Measurements from ENCODE around the gene LRRC37A. TPM values are rescaled to one million over a fixed set of nuclear protein-coding genes. Genes with fewer than 3 reads are reported as not detected.
"Not testable (repeated sequence)": the region's sequence is repeated elsewhere in the genome, so short reads cannot be mapped to it uniquely, and the experiment has no call there.

Gene LRRC37A
- total RNA-seq, 1 donor from 2014 or later, result 1.5 TPM

DNA sequence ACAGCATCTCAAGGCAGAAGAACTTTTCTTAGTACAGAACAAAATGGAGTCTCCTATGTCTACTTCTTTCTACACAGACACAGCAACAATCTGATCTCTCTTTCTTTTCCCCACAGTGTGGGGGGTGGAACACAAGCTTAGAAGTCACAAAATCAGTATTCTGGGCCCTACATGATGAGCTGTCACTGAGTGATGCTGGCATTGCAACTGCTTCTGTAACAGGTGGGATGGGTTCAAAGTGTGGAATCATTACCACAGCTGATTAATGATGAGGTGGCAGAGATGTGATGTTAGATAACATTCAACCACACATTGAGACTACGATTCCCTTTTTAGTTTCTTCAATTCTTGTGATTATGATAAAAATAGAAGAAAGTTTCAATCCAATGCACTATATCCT, 10.5 kb upstream of the LRRC37A start:
- ATAC-seq; intact Hi-C loops (cut with micrococcal nuclease); DNase-seq: not testable (repeated sequence)

DNA sequence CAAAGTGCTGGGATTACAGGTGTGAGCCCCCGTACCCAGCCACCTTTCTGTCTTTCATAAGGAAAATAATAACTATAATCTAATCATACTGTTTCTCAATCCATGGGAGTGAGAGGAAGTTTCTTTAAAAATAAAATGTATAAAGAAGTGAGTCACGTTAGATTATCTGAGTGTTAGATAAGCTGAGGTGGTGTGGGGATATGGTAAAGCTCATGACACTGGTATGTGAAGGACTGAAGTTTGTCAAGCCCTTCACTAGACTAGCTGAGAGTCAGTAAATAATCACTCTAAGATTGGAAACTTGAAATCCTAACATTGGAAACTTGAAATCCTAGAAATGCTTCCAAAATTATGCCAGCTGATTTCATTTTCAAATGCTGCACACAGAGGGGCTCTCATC, 9.4 kb upstream of the LRRC37A start:
- ATAC-seq; DNase-seq; intact Hi-C loops (cut with micrococcal nuclease): not testable (repeated sequence)

DNA sequence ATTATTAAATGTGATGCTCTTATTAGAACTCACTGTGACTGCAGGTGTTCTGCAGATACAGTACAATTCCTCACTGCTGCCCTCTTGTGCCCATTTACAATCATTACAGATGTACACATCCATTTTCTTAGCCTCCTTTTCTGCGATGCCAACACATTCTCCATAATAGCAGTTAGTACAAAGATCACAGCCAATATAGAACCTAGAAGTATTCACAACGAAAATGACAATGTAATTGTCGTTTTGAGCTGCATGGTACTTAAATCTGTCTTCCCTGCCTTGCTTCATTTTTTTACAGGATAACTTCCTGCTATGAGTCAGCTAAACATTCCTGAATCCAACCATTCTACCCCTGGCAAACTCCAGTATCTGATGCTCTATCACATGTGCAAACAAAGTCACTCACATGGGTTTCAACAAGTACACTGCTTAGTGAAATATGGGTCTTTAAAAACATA, 8.1 kb upstream of the LRRC37A start:
- DNase-seq; intact Hi-C loops (cut with micrococcal nuclease): not testable (repeated sequence)
- ATAC-seq, result peak; percentile 74

DNA sequence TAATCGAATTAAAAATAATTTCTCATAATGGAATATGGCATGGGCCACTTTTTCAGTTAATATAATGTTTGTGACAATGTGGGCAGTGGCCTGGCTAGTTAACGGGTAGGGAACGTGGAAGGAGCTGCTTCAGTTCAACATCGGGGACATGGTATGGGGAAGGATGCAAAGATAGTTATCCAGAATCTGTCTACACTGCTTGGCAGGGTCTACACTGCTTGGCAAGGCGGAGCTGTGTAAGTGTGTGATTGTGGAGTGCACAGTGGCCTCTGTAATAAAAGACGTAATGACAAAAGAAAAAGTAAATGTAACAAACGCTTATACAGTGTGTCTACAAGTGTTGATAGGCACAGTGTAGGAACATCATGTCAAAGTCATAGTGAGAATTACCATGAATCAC, 7.3 kb upstream of the LRRC37A start:
- ATAC-seq; DNase-seq; intact Hi-C loops (cut with micrococcal nuclease): not testable (repeated sequence)

DNA sequence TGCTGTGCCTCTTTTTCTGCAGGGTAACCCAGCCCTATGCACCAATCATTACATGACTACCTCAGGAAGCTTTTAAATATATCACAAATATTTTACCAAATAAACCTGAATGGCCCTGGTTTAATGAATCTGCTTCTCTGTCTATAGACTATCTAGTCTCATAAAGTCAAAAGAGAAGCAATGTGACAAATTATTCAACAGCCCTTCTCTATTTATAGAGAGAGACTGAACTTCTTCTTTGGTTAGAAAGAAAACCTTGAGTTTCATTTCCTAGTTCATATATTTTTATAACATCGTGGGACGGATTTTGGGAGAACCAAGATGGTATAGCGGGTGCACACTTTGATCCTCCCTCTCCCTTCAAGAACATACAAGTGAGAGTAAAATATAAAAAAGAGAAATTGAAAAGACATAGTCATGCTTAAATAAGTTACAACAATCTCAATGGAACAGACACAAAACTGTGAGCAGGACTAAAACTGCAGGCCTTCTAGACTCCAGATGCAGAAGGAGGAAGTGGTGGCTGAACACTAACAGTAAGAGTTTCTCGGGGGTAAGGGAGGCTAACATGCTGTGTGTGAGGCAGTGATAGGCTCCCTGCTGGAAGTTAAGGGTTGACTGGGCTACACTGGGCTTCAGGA, 3.9 kb upstream of the LRRC37A start:
- peak; percentile 52 for ATAC-seq
- intact Hi-C loops (cut with micrococcal nuclease); DNase-seq: not testable (repeated sequence)

DNA sequence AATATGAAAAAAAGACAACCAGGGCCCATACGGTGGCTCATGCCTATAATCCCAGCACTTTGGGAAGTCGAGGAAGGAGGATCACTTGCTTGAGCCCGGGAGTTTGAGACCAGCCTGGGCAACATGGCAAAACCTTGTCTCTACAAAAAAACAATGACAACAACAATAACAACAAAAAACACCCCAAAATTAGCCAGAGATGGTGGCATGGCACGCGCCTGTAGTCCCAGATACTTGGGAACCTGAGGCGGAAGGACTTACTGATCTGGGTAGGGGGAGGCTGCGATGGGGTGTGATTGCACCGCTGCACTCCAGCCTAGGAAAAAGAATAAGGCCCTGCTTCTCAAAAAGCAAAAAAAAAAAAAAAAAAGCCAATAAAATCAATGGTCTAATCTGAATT, 3.3 kb upstream of the LRRC37A start:
- DNase-seq; intact Hi-C loops (cut with micrococcal nuclease); ATAC-seq: not testable (repeated sequence)

DNA sequence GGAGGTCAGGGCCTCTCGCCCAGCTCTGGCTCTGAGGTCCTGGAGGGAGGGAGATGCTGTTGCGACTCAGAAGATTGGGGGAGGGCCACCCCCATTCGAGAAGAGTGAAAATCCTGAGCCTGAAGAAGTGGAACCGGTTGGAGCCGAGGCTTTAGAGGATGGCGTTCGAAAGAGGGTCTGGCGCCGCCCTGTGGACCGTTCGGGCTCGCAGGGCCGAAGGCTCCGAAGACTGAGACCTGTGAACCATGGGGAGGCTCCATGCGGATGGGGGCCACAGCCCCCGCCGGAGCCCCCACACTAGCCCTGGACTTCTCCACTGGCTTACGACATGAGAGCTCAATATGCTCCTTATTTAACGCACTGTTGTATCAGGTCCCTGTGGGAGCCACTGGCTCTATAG, 46.3 kb downstream of the LRRC37A start:
- ATAC-seq; intact Hi-C loops (cut with micrococcal nuclease); DNase-seq: not testable (repeated sequence)

DNA sequence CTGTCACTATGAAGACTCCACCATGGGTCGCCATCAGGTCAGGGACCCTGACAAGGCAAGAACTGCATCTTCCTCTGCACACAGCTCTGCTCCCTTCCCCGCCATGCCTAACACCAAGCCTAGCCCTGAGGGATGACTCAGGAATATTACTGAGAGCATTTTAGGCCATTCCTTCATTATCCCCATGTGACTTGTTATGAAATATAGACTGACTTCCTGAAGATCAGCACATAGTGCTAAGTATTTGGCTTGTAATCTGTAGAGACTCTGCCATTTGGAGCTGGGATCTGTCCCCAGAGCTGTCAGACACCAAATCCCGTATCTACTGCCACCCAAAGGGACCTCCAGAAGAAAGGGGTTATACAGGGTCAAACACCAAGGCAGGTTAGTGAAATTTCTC, 47.2 kb downstream of the LRRC37A start:
- intact Hi-C loops (cut with micrococcal nuclease); DNase-seq: not testable (repeated sequence)
- ATAC-seq, result peak; percentile 81

DNA sequence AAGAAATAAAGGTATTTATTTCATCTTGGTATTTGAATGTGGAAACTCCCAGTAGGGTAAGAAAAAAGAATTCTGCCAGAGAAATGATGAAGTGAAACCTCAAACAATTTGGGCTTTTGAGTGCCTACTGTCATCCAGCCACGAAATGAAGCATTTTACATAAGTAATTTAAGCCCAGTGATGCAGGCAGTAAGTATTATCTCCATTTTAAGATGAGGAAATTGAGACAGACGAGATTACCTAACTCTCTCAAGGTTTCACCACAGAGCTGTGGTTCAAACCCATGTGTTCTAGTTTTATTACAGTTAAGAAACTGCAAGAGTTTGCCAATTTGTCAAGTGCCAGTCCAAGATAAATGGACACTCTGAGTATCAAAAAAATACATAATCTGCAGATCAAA, 53.4 kb downstream of the LRRC37A start:
- DNase-seq; ATAC-seq; intact Hi-C loops (cut with micrococcal nuclease): not testable (repeated sequence)

DNA sequence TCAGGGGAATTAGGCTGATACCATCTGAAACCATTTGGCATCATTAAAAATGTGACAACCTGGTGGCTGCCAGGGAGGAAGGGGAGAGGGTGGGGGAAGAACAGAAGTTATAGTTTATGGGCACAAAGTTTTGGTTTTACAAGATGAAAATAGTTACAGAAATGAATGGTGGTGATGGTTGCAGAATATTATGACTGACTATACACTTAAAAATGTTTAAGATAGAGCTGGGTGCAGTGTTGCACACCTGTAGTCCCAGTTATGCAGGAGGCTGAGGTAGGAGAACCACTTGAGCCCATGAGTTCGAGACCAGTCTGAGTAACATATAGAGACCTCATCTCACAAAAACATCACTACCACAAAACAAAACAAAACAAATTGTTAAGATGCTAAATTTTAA, 54.1 kb downstream of the LRRC37A start:
- DNase-seq; intact Hi-C loops (cut with micrococcal nuclease); ATAC-seq: not testable (repeated sequence)

DNA sequence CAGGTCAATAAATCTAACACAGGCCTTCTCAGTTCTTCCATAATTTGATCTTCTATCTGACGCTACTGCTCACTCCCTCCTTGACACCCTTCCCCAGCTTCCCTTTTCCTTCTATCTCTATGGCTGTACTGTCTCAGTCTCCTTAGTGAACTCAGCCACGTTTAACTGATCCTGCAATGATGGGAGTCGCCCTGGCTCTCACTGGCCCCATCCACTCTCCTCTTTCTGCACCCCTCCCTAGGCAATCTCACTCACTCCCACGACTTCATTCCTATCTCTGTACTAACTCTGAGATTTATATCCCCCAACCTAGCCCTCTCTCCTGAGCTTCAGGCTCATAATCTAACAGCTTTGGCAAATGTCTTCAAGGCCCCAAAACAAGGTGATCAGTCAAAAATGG, 58.9 kb downstream of the LRRC37A start:
- intact Hi-C loops (cut with micrococcal nuclease); ATAC-seq; DNase-seq: not testable (repeated sequence)

DNA sequence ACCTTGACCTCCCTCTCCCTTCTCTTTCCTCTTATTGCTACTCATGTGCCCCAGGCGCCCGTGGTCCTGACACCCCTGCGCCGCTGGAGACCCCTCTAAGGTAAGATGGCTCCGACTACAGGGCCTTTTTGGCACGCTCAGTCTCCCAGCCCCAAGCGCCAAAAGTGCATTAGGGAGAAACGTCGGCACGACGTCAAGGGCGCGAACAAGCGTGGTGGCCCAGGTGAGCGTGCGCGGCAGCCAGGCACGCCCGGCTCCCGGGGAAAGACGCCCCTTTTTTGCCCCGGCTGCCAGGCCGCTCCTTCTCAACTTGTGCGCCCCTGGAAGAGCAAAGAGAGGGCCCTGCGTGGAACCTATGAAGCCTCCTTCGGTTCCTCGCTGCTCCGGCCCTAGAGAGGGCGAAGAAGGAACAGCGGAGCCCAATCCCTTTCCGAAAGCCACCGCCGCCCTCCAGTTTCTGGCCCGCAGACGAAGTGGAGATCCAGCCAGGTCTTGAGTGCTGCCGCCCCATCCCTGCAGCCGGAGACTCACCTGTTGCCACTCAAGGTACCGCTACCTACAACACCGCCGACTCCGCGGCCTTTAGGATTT, 66.3 kb downstream of the LRRC37A start:
- ATAC-seq, result peak; percentile 48
- intact Hi-C loops (cut with micrococcal nuclease); DNase-seq: not testable (repeated sequence)

DNA sequence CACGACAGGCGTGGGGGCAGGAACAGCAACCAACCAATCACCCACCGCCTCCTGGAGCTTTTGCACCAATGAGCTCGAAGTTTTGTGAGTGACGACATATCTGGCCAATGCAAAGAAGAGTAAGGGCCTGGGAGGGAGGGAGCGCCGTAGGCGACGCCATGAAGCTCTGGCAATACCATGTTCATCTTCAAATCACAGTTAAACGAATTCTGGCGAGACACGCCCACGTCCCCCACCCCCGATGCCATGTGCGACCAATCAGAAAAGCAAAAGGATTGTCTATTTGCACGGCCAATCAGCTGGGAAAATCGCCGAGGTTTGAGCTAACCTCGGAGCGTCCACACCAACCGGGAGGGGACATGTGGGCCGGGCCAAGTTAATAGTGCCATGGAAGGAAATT, 66.8 kb downstream of the LRRC37A start, which contains the start of gene ARL17B:
ARL17B (minus strand) TSS at position 12 of the 400 bp plus-strand sequence. CDS start 3,369 bp downstream, outside the sequence.
- DNase-seq, result peak; percentile 91
- ATAC-seq, result peak; percentile 99
- intact Hi-C loops (cut with micrococcal nuclease), result not testable (repeated sequence)

DNA sequence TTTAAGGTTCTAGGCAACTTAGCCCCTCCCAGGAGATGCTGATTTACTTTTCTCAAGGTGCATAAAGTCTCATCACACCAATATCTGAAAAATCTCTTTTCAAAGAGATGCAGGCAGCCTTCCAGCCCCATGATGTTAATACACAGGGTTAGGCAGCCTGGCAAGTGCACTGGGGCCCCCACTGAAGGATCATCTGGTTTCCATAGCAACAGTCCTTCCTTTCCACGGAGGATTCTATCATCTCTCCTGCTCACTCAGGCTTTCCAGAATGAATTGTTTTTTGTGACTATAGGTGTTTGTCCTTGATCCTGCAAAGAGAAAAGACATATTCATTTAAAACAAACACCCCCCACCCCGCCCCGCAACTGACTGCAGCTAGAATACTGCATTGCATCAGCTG, 72.6 kb downstream of the LRRC37A start:
- ATAC-seq; DNase-seq; intact Hi-C loops (cut with micrococcal nuclease): not testable (repeated sequence)

DNA sequence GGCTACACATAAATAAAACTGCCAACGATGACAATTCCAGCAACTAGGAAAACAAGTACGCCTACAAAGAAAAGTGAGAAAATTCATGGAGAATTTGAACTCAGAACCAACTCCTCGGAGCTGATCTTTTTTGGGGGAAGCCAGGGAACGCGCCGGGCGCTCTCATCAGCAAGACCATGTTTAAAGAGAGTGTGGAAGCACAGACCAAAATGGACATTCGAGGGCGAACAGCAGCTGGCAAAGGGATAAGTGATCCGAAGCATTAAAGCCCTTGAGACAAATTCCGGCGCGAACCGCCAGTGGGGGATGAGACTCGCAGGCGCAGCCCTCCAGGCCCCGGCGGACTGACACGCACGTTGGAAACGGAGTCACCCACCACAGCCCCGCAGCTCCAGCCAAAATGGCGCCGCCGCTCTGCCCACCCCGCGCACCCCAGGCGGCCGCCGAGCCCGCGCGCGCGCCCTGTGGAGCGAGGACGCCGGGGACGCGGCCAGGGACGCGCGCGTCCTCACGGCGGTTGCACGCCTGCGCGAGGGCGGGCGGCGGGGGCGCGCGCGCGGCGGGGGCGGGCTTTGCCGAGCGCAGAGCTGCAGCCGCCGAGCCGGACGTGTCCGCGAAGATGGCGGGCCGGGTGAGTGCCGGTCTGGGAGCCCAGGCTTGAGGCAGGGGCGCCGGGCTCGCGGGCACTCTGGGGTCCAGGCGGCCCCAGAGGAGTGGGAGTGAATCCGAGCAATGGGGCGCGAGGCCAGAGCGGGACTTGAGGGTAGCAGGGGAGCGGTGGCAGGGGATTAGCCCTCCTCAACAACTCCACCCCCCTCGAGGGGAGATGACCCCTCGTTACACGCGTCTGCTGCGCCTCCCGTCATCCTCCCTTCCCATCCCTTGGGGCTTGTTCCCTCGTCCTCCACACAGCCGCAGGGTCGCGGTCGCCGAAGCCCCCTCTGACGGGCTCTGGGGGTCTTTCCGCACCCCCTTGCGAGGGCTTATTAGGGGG, 77.6 kb downstream of the LRRC37A start:
- DNase-seq; intact Hi-C loops (cut with micrococcal nuclease): not testable (repeated sequence)
- ATAC-seq, result peak; percentile 98

DNA sequence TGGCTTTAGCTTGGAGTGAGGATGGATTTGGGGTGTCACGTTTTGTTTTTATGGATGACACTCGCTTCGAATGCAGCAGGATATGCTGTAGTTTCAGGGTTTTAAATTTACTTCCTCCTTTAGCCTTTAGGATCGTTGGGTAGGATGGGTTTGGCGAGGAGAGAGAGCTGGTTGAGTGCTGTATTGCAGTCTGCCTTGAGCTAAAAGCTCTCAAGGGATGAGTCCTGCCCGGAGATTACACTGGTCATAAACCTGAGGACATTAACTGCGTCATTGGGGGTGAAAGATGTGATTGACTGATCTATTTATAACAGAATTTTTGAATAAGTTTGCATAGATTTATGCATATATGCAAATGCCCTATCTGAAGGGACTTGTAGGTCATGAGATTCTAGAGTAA, 78.5 kb downstream of the LRRC37A start:
- intact Hi-C loops (cut with micrococcal nuclease); DNase-seq: not testable (repeated sequence)
- peak; percentile 61 for ATAC-seq

DNA sequence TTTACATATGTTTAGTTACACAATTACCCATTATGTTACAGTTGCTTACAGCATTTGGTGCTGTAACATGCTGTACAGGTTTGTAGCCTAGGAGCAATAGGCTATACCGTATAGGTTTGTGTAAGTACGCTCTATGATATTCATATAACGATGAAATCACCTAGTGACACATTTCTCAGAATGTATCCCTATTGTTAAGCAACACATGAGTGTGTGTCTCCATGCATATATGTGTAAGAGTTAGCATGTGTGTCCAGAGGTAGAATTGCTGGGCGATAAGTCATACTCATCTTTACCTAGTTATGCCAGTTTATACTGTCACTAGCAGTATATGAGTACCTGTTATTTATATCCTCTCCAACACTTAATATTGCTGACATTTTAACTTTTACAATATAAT, 88.2 kb downstream of the LRRC37A start:
- DNase-seq; intact Hi-C loops (cut with micrococcal nuclease); ATAC-seq: not testable (repeated sequence)

DNA sequence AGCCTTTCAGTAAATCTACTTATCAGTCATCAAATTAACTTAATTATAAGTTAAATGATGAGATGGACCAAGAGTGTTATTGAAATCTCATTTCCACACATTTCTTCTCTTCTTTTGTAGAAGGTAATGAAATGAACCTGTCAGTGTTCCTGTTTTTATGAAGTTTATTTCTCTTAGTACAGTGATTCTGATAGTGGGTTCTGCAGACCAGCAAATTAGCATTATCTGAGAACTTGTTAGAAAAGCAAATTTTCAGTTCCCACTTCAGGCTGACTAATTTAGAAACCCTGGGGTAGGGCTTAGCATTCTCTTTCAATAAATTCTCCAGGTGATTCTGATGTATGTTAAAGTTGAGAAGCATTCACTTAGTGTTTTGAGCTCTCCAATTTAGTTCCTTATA, 90.6 kb downstream of the LRRC37A start:
- ATAC-seq; intact Hi-C loops (cut with micrococcal nuclease); DNase-seq: not testable (repeated sequence)

All from left ventricle myocardium superior (tissue), 1 donor.